ENCODE results near the gene ODF2.

The ODF2 gene

DNA sequence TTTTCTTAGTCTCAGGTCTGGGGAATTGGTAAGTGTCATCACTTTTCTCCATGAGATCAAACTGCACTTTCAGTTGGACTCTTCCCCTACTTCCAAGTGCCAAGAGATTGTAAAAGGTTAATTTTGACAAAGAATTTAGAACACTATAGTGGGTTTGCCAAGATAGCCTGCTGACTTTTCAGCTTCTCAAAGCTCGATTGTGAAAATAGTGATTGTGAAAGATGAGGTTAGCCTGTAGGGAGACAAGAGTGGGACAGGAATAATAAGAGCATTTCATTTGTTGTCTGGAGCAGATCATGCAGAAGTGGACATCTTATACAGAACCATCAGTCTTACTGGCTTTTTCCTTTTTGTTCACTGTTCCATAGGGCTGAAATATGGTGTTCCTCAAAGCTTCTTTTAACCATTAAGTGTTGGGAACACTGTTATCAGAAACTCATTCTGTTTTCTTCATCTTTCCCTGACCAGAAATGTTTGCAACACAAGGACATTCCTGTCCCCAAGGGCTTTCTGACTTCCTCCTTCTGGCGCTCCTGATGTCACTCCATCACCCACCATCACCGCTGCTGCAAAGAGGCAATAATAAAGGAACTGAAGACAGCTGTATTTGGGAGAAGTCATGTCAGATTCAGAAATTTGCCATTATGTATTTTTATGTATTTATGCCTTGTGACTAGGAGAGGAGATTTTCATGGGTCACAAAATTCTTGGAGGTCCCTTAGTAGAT is 85.0 kb downstream of the ODF2 start:
- ATAC-seq (ENCODE audit: low read depth) (no peak), DNase-seq (ENCODE audit: low spot score) (no peak)
- Histone ChIP-seq H3K9me3 (ENCODE audit: severe bottlenecking) (no peaks in the 10 kb centered on the region), H3K36me3 (ENCODE audit: low read depth) (peaks cover 63% of the 10 kb centered on the region), H3K4me1 (ENCODE audit: insufficient read depth, poor library complexity, severe bottlenecking) (no peaks in the 10 kb centered on the region), H3K4me3 (ENCODE audit: severe bottlenecking) (no peak overlapping the region), H3K27me3 (ENCODE audit: insufficient read depth, poor library complexity, severe bottlenecking) (no peaks in the 10 kb centered on the region), H3K27ac (ENCODE audit: poor library complexity, severe bottlenecking) (no peak overlapping the region)
- TF ChIP-seq, protein P1, sequence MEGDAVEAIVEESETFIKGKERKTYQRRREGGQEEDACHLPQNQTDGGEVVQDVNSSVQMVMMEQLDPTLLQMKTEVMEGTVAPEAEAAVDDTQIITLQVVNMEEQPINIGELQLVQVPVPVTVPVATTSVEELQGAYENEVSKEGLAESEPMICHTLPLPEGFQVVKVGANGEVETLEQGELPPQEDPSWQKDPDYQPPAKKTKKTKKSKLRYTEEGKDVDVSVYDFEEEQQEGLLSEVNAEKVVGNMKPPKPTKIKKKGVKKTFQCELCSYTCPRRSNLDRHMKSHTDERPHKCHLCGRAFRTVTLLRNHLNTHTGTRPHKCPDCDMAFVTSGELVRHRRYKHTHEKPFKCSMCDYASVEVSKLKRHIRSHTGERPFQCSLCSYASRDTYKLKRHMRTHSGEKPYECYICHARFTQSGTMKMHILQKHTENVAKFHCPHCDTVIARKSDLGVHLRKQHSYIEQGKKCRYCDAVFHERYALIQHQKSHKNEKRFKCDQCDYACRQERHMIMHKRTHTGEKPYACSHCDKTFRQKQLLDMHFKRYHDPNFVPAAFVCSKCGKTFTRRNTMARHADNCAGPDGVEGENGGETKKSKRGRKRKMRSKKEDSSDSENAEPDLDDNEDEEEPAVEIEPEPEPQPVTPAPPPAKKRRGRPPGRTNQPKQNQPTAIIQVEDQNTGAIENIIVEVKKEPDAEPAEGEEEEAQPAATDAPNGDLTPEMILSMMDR (IDR thresholded peaks at IDR 0.05; ENCODE audit: poor library complexity, severe bottlenecking): no peak

- no peaks in the 10 kb centered on the region for H3K4me1 ChIP-seq (ENCODE audit: insufficient read depth, poor library complexity, severe bottlenecking)
- TF ChIP-seq, protein P1 (IDR thresholded peaks at IDR 0.05; ENCODE audit: poor library complexity, severe bottlenecking): no peak
- H3K9me3 ChIP-seq (ENCODE audit: severe bottlenecking): no peaks in the 10 kb centered on the region
- H3K27ac ChIP-seq (ENCODE audit: poor library complexity, severe bottlenecking): no peak overlapping the region
- DNase-seq (ENCODE audit: low spot score) (no peak), ATAC-seq (ENCODE audit: low read depth) (no peak)
- H3K4me3 ChIP-seq (ENCODE audit: severe bottlenecking): no peak overlapping the region
- no peaks in the 10 kb centered on the region for H3K27me3 ChIP-seq (ENCODE audit: insufficient read depth, poor library complexity, severe bottlenecking)
- peaks cover 12% of the 10 kb centered on the region; the same call in 1 of the 2 replicates for H3K36me3 ChIP-seq (ENCODE audit: low read depth)
Observed at GRCh38 chr9:128546504-128546903, 90.7 kb downstream of the ODF2 start.

DNA sequence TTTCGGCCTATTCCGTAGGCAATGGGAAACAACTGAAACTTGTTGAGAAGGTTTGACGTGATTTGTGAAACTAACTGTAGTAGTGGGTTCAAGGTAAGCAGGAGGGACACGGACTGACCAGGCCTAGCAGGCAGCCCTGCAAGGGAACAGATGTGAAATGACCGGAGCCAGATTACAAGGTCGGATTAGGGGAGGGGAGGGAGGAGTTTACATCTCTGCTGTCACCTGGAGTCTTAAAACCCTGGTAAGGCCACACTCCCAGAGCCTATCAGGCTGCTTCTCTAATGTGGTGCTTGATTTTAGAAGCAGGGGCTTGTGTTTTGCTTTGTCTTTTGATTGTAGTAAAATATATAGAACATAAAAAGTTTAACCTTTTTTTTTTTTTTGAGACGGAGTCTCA is 93.1 kb downstream of the ODF2 start:
- peaks cover 2% of the 10 kb centered on the region for H3K4me1 ChIP-seq (ENCODE audit: insufficient read depth, poor library complexity, severe bottlenecking)
- H3K27me3 ChIP-seq (ENCODE audit: insufficient read depth, poor library complexity, severe bottlenecking): no peaks in the 10 kb centered on the region
- H3K27ac ChIP-seq (ENCODE audit: poor library complexity, severe bottlenecking): no peak overlapping the region
- no peaks in the 10 kb centered on the region for H3K9me3 ChIP-seq (ENCODE audit: severe bottlenecking)
- no peak overlapping the region for H3K4me3 ChIP-seq (ENCODE audit: severe bottlenecking)
- DNase-seq (ENCODE audit: low spot score) (no peak), ATAC-seq (ENCODE audit: low read depth) (no peak)
- H3K36me3 ChIP-seq (ENCODE audit: low read depth): no peaks in the 10 kb centered on the region
- TF ChIP-seq, protein P1 (IDR thresholded peaks at IDR 0.05; ENCODE audit: poor library complexity, severe bottlenecking): no peak

DNA sequence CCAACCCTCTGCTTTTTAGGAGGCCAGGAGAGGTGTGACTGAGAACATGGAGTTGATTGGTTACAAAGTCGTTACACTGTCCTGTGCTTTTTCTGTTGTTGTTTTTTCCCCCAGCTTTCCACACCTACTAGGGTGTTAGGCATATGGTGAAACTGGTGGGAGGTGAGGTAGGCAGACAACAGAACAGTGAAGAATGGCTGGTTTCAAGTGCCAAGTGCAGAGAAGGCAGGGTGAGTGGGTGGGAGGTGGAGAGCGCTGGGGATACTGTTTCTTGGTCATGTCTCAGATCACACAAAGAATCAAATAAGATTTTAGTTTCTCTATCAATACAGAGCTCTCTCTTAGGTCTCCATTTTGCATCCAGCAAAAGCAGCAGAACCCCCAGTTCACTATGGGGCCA is 94.4 kb downstream of the ODF2 start:
- no peak for DNase-seq (ENCODE audit: low spot score)
- TF ChIP-seq, protein P1 (IDR thresholded peaks at IDR 0.05; ENCODE audit: poor library complexity, severe bottlenecking): no peak
- Histone ChIP-seq H3K4me1 (ENCODE audit: insufficient read depth, poor library complexity, severe bottlenecking) (peaks cover 14% of the 10 kb centered on the region), H3K9me3 (ENCODE audit: severe bottlenecking) (no peaks in the 10 kb centered on the region), H3K27ac (ENCODE audit: poor library complexity, severe bottlenecking) (no peak overlapping the region), H3K27me3 (ENCODE audit: insufficient read depth, poor library complexity, severe bottlenecking) (no peaks in the 10 kb centered on the region), H3K36me3 (ENCODE audit: low read depth) (no peaks in the 10 kb centered on the region), H3K4me3 (ENCODE audit: severe bottlenecking) (no peak overlapping the region)
- no peak for ATAC-seq (ENCODE audit: low read depth)

Measured in RWPE2 (cell line).